Hematopoietic multipotent progenitor cell treated with erythropoietin and hydrocortisone succinate and interleukin-3 and kit ligand, for 8 days (in vitro differentiated cells): ENCODE data around the gene NTRK2.
"Not testable (repeated sequence)": the region's sequence is repeated elsewhere in the genome, so short reads cannot be mapped to it uniquely, and the experiment has no call there.

Source experiments
- DNase-seq: peaks from one replicate; pipeline ENCODE4 v3.0.0-alpha.2; 2015

The NTRK2 gene

DNA sequence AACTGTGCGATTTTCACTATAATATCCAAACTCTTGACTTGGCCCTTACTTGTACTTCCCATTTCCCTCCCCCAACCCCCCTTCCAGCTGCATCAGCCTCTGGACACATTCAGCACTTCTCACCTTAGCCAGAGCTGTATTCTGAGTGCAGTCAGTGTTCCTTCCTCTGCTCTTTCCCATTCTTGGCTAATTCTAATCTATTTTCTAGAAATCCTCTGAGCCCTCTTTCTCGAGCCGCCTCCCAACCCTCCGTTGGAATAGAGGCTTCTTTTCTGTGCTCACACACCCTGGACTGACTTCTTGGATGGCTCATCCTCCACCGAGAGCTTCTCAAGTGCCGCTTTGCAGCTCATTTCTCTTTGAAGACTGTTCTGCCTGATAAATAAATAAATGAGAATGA is 188.8 kb downstream of the NTRK2 start:
- DNase-seq: no peak

DNA sequence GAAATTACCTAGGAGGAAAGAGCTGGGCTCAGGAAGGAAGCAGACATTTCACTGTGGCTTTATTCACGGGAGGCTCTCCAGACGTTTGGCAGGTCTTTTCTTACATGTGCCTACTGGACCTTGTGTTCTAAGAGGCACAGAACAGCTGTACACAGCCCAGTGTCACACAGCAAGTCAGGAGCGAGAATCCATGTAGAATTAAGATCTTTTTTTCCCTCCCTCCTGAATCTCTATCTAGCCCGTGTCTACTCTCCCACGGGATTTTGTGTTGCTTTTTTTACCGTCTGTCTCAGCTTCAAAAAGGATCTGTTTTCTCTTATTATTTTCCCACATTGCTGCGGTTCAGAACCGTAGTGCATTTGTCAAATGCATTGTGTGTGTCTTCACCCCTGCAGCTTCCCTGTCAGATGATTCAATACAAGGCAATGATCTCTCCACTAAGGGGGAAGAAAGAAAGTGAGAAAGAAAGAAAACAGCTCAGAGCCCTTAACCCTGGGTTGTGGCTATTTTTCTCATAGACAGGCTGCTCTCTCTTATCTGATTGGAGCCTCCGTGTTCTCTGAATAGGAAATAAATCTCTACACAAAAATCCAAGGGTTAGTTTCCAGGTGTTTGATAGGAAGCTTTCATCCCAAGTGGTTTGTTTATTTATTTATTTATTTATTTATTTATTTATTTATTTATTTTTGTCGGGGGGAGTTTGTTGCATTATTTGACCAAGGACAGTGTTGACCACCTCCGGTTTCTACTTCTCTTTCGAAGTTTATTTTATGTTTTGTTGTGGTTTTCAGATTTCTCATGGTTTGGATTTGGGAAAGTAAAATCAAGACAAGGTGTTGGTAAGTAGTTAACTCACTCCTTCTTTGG is 191.0 kb downstream of the NTRK2 start:
- DNase-seq: no peak

DNA sequence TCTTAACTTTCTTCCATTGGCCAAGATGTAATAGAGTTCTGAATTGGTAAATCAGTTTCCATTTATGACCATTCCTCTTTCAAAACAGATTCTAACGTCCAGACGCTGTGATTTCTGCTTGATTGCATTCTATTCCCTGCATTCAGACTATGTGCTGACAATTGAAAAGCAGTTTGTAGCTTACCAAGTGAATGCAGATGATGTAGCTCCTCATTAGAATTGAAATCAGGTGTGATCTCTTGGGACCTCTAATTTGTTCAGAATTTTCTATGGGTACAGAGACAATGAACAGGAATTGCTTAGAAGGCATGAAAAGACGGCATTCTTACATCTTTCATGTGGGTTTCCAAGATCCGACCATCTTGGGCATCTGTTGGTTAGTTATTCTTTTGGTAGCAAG is 191.9 kb downstream of the NTRK2 start:
- DNase-seq: no peak

GRCh38 chr9:84862308-84862707 is 192.8 kb downstream of the NTRK2 start:
- DNase-seq: no peak

DNA sequence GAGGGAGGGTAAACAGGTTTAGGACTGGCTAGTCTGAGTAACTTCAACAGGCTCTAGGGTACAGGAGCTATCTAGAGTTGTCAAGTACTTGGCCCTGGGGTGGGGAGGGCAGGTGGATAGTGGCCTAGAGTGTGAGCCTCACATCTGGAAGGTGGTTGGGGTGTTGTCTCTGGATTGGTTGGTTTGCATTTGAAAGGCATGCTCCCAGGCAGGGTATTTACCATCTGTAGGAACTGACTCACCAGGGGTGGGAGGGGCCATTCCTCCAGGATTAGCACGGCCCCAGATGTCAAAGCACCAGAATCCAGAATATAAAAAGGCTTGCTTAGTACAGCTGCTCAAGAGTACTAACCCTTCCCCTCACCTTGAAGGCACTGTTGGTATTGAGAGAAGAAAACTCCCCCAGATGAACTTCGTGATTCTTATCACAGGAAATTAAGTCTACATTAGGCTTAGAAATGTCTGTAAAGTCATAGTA is 193.3 kb downstream of the NTRK2 start:
- no peak for DNase-seq

GRCh38 chr9:84863372-84863771 is 193.8 kb downstream of the NTRK2 start:
- no peak for DNase-seq

DNA sequence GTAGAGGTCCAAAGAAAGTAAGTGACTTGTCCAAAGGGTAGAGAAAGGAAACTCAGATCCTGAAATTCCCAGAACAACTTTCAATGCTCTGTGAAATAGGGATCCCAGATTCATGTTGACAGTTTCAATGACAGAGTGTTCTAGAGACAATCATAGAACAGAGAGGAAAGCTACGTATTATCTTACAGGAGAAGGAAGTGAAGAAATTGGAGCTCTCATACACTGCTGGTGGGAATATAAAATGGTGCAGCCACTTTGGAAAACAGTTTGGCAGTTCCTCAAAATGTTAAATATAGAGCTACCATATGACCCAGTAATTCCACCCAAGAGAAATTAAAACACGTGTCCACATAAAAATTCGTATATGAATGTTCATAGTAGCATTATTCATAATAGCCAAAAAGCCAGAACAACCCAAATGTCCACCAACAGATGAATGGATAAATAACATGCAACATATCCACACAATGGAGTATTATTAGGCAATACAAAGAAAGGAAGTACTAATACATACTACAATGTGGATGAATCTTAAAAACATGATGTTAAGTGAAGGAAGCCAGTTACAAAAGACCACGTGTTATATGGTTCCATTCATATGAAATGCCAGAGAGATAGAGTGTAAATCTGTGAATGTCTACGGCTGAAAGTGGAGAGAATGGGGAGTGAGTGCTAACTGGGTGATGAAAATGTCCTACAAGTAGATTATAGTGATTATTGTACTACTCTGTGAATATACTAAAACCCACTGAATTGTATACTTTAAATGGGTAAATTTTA is 197.1 kb downstream of the NTRK2 start:
- no peak for DNase-seq

DNA sequence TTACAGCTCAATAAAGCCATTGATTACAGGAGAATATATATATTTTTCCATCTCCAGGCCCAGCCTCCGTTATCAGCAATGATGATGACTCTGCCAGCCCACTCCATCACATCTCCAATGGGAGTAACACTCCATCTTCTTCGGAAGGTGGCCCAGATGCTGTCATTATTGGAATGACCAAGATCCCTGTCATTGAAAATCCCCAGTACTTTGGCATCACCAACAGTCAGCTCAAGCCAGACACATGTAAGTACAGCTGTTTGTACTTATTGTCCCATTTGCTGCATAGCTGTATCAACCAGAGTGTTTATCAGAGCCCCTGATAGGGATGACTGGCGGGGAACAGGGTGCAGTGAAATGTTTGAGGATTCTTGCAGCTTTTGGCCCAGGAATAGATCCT is 197.7 kb downstream of the NTRK2 start:
- DNase-seq: no peak

- no peak for DNase-seq
These were observed 199.6 kb downstream of the NTRK2 start for GRCh38 chr9:84869091-84869490.

- DNase-seq: no peak
These were observed 202.5 kb downstream of the NTRK2 start for GRCh38 chr9:84871983-84872382.

GRCh38 chr9:84874022-84874421 is 204.5 kb downstream of the NTRK2 start:
- DNase-seq: no peak

DNA sequence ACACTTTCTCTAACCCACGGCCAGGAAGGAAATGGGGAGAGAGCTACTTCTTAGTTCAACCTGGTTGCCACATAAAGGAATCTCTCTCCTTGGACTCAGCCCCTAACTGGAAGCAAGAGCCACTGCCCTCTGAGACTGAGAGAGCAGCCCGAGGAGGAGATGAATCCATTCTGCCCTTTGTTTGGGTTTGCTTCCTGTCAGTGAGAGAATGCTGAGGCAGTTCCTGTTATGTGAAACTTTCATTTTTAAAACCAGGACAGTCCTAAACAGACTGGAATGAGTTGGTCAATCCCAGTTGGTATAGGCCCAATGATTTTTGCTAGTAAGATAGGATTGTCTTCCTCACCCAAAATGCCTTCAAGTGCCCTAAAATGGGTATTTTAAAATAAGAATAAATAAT is 205.1 kb downstream of the NTRK2 start:
- DNase-seq: no peak

- DNase-seq: no peak
These were observed 205.7 kb downstream of the NTRK2 start for GRCh38 chr9:84875193-84875592.

- no peak for DNase-seq
These were observed 210.1 kb downstream of the NTRK2 start for GRCh38 chr9:84879631-84880030.

- no peak for DNase-seq
These were observed 211.3 kb downstream of the NTRK2 start for GRCh38 chr9:84880835-84881234.

DNA sequence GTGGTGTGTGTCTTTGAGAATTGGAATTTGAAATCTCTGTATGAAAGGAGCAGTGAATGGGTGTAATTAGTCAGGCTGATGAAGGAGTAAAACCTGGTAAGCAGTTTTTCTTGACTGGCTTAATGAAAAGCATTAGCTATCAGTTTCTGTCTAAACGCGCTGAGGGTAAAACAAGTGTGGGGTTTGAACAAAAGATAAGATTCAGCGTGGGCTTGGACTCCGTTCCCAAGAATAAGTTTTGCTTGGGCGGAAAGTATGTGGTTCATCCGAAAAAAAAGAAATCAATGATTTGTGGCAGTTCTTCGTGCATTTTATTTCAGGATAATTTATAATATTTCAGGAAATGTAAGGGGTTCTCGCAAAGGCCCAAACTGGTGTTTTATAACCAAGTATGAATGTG is 217.3 kb downstream of the NTRK2 start:
- DNase-seq: no peak

DNA sequence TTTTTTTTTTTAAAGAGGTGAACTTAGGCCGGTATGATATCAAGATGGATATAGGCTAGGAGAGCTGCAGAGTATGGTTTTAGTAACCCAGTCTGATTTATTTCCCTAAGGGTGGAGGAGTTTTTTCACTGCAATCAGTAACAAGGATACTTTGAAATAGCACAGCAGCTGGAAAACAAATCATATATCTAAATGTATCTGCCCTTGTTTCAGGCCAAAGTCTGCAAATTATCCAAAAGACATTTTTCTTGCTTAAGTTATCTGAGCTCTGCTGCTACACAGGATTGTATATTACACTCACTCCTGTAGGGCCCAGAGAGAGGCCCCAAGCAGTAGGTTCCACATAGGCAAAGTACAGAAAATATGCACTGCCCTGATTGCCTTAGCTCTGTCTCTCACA is 222.4 kb downstream of the NTRK2 start:
- no peak for DNase-seq

DNA sequence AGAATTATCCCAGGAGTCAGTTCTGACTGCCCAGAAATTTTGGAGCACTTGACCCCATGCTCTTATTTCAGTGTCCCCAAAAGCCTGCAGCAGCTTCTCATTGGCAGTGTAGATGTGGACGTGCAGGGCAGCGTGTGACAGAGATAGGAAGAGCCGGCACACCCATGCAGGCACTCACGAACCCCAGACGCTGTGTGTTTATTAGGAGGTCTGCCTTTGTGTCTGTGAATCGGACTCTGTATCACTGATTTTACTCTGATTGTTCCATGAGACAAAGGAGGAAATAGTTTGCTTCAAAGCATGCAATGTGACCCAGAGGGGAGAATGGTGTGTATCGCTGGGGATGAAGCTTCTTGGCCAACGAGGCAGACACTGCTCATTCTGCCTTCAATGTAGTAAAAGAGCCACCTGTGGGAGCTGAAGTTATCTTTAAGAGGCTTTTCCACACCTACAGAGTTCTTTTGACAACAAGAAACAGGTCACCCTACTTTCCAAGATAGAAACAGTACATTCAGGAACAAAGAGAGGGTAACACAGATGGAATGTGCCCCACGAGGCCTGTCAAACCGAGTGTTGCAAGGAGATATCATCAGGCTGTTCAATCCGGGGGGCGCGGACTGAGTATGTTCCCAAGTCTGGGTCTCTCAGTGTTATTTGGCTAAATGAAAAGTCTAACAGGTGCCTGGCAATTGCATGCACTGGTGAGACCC is 224.0 kb downstream of the NTRK2 start:
- no peak for DNase-seq

DNA sequence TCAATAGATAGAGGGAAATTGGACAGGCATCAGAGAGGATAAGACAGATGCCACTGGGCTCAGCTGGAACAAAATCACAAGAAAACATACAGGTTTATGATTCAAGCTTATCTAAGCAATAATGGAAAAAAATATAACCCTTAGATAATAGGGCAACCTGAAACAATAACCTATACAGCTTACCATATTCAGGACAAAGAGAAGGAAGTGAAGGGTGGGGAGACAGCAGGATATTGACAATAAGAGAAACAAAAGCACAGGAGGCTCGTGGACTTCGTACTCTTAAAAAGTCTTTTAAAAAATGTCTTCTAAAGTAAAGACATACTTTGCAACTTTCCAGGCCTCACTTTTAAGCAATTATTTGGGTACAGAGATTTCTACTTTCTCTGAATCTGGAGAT is 225.3 kb downstream of the NTRK2 start:
- no peak for DNase-seq

- DNase-seq: no peak
These were observed 228.0 kb downstream of the NTRK2 start for GRCh38 chr9:84897362-84898094.

GRCh38 chr9:84898188-84898587 is 228.7 kb downstream of the NTRK2 start:
- DNase-seq: no peak

- DNase-seq: not testable (repeated sequence)
These were observed 229.1 kb downstream of the NTRK2 start for GRCh38 chr9:84898618-84899017.

- DNase-seq: no peak
These were observed 229.8 kb downstream of the NTRK2 start for GRCh38 chr9:84899326-84899725.
